Body of pancreas (tissue), 4 donors: ENCODE measurements around the gene MT1G. TPM values are rescaled to one million over a fixed set of nuclear protein-coding genes. Genes with fewer than 3 reads are reported as not detected.

Experiments
- ATAC-seq: fragments of 150-250 bp; one replicate; pipeline ENCODE4 v1.9.1; 2016
- DNase-seq, 4 donors: peaks; one replicate each; pipeline ENCODE4 v3.0.0-alpha.2; 2019
- H3K27ac ChIP-seq, 4 donors: fragments of 200-600 bp; sonication (generic); 1 replicate in 3 of 4; 2 replicates in 1 of 4; pipeline versions ENCODE4 v1.5.1 to v1.6.1; 2016 to 2019; ENCODE audit warnings: mild to moderate bottlenecking in 1 of 4, mixed read lengths in 1 of 4, moderate library complexity in 1 of 4
- H3K27me3 ChIP-seq, 2 donors: fragments of 200-600 bp; sonication (generic); one replicate each; pipeline ENCODE4 v1.6.0; 2016; ENCODE audit warnings: mild to moderate bottlenecking in 1 of 2
- H3K36me3 ChIP-seq, 2 donors: fragments of 200-600 bp; sonication (generic); replicated peaks in 1 of 2; 2 replicates each; pipeline ENCODE4 v1.5.1; 2016; ENCODE audit warnings: low read depth in 2 of 2; ENCODE audit not compliant: insufficient read depth in 1 of 2
- H3K4me1 ChIP-seq: fragments of 200-600 bp; sonication (generic); one replicate; pipeline ENCODE4 v1.6.0; 2016
- H3K4me3 ChIP-seq, 2 donors: fragments of 200-600 bp; sonication (generic); 1 replicate in 1 of 2; 2 replicates in 1 of 2; pipeline ENCODE4 v1.5.1; 2016 to 2019
- H3K9me3 ChIP-seq, 3 donors: fragments of 200-600 bp; sonication (generic); 1 replicate in 2 of 3; 2 replicates in 1 of 3; pipeline ENCODE4 v1.5.1; 2016
- POLR2A ChIP-seq, 3 donors: fragments of 450-650 bp; IDR thresholded peaks; one replicate each; pipeline ENCODE4 v1.6.1; 2016; ENCODE audit warnings: antibody characterized with exemption in 3 of 3, mild to moderate bottlenecking in 2 of 3
- WGBS, 2 donors: methylation state at CpG; one replicate each; pipeline ENCODE4 v1.1.5; 2017; 5-methylcytosine and 5-hydroxymethylcytosine counted together
- intact Hi-C: fragments of 100-400 bp; cut with DNase I; formaldehyde crosslinking; loops from one replicate; pipeline ENCODE4 v1.15.1; 2023
- total RNA-seq, 2 donors: library from RNA; depleted of rRNA; stranded (reverse); fragments of >200 nt; gene quantifications; one replicate each; pipeline ENCODE4 v1.1.0, GENCODE V29; 2016
- TF ChIP-seq, protein P1 (sequence below), 7 experiments: fragments of 450-650 bp in 4 of 7; fragments of 200-600 bp in 3 of 7; sonication (generic) in 3 of 7; IDR thresholded peaks; one replicate each; pipeline ENCODE4 v1.5.1; 2016 to 2019; ENCODE audit warnings: antibody characterized with exemption in 7 of 7

Gene MT1G
- total RNA-seq, 2 donors from 2014 or later = 95.2 to 413 TPM

DNA sequence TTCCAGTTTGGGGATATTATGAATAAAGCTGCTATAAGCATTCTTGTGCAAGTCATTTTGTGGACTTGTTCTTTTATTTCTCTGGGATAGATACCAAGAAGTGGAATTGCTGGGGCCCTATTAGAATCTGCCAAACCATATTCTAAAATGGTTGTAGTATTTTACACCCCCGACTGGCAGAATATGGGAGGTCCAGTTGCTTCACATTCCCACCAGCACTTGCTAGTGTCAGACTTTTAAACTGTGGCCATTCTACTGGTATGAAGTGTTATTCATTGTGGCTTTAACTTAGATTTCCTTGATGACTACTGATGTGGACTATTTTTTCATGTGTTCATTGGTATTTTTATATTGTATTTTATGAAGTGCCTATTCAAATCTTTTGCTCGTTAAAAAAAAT lies 44.0 kb upstream of the MT1G start:
- Histone ChIP-seq H3K27me3 (no peaks in the 10 kb centered on the region), H3K4me3 (no peak overlapping the region), H3K4me1 (no peaks in the 10 kb centered on the region), H3K36me3 (no peaks in the 10 kb centered on the region), H3K9me3 (no peaks in the 10 kb centered on the region), H3K27ac (no peak overlapping the region)
- no peak for TF ChIP-seq POLR2A (IDR thresholded peaks at IDR 0.05)
- TF ChIP-seq, protein P1, sequence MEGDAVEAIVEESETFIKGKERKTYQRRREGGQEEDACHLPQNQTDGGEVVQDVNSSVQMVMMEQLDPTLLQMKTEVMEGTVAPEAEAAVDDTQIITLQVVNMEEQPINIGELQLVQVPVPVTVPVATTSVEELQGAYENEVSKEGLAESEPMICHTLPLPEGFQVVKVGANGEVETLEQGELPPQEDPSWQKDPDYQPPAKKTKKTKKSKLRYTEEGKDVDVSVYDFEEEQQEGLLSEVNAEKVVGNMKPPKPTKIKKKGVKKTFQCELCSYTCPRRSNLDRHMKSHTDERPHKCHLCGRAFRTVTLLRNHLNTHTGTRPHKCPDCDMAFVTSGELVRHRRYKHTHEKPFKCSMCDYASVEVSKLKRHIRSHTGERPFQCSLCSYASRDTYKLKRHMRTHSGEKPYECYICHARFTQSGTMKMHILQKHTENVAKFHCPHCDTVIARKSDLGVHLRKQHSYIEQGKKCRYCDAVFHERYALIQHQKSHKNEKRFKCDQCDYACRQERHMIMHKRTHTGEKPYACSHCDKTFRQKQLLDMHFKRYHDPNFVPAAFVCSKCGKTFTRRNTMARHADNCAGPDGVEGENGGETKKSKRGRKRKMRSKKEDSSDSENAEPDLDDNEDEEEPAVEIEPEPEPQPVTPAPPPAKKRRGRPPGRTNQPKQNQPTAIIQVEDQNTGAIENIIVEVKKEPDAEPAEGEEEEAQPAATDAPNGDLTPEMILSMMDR (IDR thresholded peaks at IDR 0.05) = no peak
- 75 to 76% methylated on average over 2 of the region's 2 CpGs for WGBS, 2 donors
- intact Hi-C loops = no loop called here
- no peak for DNase-seq
- no peak for ATAC-seq

DNA sequence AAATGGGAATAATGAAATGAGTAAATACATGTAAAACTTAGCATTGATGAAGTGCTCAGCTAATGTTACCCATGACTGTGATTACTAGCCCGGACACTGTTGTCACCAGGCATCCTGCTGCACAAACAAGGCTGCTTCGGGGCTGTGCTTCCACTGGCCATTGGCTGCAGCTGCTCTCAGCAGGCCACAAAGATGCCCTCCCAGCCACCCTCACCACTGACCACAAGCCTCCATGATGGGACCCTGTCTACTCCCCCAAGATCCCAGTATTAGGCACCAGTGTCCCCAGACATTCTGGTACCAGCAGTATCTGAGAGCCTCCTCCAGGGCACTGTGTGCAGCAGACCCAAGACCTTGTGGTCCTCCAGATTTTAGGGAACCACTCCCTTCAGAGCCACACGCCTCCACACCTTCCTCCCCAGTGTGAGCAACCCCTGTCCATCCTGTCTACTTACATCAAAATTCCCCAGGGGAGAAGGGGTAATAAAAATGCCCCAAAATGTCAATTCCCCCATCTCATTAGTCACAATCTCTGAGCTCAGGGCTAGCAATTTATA lies 42.4 kb upstream of the MT1G start:
- H3K9me3 ChIP-seq = no peaks in the 10 kb centered on the region
- H3K27me3 ChIP-seq = no peaks in the 10 kb centered on the region
- no peaks in the 10 kb centered on the region for H3K4me1 ChIP-seq
- intact Hi-C loops = no loop called here
- DNase-seq (no peak), ATAC-seq (no peak)
- no peak overlapping the region for H3K27ac ChIP-seq
- whole genome bisulfite sequencing, 2 donors = 70 to 80% methylated on average over 3 of the region's 3 CpGs
- no peaks in the 10 kb centered on the region for H3K36me3 ChIP-seq
- TF ChIP-seq, protein P1 (IDR thresholded peaks at IDR 0.05) = no peak
- no peak for TF ChIP-seq POLR2A (IDR thresholded peaks at IDR 0.05)
- no peak overlapping the region for H3K4me3 ChIP-seq

DNA sequence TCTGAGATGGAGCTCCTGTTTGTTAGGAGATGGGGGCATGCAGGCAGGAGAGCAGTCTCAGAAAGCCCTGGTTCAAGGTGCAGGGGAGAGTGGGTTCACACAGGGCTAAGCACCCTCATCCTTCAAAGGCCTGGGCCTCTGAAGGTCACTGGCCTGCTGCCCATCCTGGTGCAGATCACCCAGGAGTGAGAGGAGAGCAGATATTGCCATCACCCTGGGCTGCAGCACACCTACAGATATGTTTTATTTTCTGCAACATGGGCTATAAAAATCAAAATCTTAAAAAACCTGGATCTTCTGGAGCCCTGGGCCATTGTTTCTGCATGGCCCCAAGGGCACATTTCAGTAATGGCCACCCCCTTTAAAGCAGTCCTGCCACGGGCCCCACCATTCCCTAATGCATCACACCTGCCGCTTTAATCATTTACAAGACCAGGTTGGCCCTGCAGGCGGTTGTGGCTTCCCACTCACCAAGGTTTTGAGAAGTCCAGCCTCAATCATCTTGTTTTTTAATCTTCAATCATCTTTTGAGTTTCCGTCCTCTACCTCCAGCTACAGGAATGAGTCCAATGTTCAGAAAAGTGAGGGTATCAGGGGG lies 41.7 kb upstream of the MT1G start:
- DNase-seq (no peak), ATAC-seq (no peak)
- Histone ChIP-seq H3K9me3 (no peaks in the 10 kb centered on the region), H3K27me3 (no peaks in the 10 kb centered on the region), H3K4me1 (no peaks in the 10 kb centered on the region), H3K36me3 (no peaks in the 10 kb centered on the region), H3K27ac (no peak overlapping the region), H3K4me3 (no peak overlapping the region)
- no peak for TF ChIP-seq POLR2A (IDR thresholded peaks at IDR 0.05)
- TF ChIP-seq, protein P1 (IDR thresholded peaks at IDR 0.05) = no peak
- 77 to 79% methylated on average over 4 of the region's 4 CpGs for WGBS, 2 donors
- intact Hi-C loops = loop anchor here (10.0 kb wide), 1 partner anchor 195 kb away; no protein-coding TSS in a partner anchor

DNA sequence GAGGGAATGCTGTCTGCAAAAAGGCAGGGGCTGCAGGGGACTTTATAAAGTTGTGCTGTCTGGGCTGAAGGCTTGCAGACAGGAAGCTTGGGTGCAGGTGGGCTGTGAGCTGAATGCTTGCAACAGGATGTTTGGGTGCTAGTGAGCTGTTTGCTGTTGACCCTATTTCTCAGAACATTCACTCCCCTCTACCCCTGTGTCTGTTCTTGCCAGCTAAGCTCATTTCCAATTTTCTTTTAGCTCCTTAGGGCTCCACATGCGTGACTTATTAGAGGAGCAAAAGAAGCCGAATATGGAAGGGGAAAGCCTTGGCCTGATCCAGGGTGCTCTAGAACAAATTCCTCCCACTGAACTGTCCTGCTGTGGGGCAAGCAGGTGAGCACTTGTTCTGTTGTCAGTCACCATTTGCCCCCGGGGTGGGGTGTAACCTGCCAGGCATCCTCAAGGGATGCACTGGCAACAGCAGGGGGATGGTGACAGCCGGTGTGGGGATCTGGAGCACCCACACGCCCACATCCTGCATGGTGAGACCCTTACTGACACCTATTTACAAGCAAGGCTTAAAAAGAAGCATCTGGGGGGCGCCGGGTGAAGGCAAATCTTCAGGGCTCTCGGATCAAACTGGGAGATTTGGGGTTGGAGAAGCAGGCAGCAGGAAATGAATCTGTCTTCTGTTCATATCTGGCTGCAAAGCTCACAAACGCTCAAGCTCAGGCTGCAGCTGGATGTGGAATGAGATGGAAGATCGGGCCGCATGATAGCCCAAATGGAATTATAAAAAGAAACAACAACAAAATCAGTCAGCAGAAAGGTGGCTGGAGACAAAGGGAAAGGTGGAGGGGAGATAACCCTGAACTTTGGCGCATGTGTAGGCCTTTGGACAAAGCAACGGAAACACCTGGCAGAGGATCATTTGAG lies 40.9 kb upstream of the MT1G start:
- intact Hi-C loops = loop anchor here (10.0 kb wide), 1 partner anchor 194 kb away; no protein-coding TSS in a partner anchor
- no peak for TF ChIP-seq POLR2A (IDR thresholded peaks at IDR 0.05)
- TF ChIP-seq, protein P1 (IDR thresholded peaks at IDR 0.05) = no peak
- ATAC-seq = no peak
- Histone ChIP-seq H3K27me3 (no peaks in the 10 kb centered on the region), H3K27ac (no peak overlapping the region), H3K9me3 (no peaks in the 10 kb centered on the region), H3K4me1 (no peaks in the 10 kb centered on the region), H3K36me3 (no peaks in the 10 kb centered on the region), H3K4me3 (no peak overlapping the region)
- no peak for DNase-seq
- WGBS, 2 donors = 58 to 68% methylated on average over 13 of the region's 13 CpGs
